ENCODE measurements around the gene AGPAT1.
A peak's percentile ranks its signal among the peaks of the same experiment; 100 is the strongest.
"Not testable (repeated sequence)": the region's sequence is repeated elsewhere in the genome, so short reads cannot be mapped to it uniquely, and the experiment has no call there.

Gene AGPAT1

DNA sequence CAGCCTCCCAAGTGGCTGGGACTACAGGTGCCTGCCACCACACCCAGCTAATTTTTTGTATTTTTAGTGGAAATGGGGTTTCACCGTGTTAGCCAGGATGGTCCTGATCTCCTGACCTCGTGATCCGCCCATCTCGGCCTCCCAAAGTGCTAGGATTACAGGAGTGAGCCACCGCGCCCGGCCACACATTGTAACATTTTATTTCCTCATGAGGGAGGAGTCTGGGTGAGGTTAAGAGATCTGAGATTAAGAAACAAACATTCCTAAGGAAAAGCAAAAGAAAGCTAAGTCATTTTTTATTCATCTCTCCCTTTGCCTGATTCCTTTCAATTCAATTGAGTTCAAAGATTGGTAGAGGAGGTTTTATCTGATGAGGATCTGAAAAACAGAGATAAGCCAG is 31.6 kb downstream of the AGPAT1 start:
- H3K27ac Mint-ChIP-seq: not testable (repeated sequence)
- H3K27me3 Mint-ChIP-seq: peaks cover 14% of the 10 kb centered on the region

DNA sequence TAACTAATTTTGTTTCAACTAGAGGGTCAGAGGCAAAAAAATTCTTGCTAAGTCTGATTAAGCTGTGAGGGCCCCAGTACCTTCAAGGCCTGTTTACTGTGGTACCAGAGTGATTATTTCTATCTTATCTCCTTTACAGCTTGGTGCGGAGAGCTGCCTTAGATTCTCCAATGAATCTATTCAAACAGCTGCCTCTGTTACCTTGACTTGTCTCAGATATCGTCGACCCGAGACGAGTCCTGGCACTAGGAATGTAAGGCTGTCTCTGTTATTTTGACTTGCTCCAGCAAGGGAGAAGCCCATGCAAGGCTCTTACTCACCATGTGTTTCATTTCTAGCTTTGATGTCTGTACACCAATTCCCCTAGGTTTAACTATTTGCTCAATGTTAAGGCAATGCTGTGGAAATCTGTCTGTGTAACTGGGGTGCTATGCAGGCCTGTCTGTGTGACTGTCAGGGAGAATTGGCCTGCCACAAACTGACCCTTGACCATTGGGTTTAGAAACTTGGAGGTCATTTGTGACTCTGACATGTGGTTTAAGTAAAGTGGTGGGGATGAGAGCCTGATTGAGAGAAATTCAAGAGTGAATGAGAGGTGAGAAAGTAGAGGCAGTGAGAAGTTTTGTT is 35.4 kb downstream of the AGPAT1 start:
- no peak for DNase-seq
- H3K27ac Mint-ChIP-seq: no peak overlapping the region
- no peaks in the 10 kb centered on the region for H3K27me3 Mint-ChIP-seq
- no peak overlapping the region for H3K4me3 Mint-ChIP-seq
- H3K36me3 Mint-ChIP-seq (ENCODE audit: low read depth): no peaks in the 10 kb centered on the region
- no peaks in the 10 kb centered on the region for H3K9me3 Mint-ChIP-seq
- no peaks in the 10 kb centered on the region for H3K4me1 Mint-ChIP-seq (ENCODE audit: low read depth)

More for the DNA sequence above, 31.6 kb downstream of the AGPAT1 start:
- peaks cover 13% of the 10 kb centered on the region for H3K4me1 Mint-ChIP-seq (ENCODE audit: low read depth)
- H3K36me3 Mint-ChIP-seq (ENCODE audit: low read depth); DNase-seq; H3K9me3 Mint-ChIP-seq; H3K4me3 Mint-ChIP-seq: not testable (repeated sequence)

DNA sequence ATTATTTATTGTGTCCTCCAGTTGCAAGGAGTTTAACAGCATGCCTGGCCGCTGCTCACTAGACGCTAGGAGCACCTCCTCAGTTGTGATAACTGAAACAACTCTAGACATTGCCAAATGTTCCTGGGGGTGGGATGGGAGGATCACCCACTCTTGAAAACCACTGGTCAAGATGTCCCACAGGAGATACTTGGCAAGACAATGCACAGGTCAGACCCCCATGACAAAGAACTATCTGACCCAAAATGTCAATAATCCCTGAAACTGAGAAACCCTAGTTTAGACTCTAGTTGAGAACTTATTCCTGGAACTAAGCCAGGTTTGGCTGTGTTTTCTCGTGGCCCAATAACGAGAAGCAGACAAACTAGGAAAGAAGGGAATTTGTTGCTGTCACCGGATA is 36.3 kb downstream of the AGPAT1 start:
- DNase-seq: no peak
- H3K27me3 Mint-ChIP-seq: no peaks in the 10 kb centered on the region
- H3K4me3 Mint-ChIP-seq: no peak overlapping the region
- H3K9me3 Mint-ChIP-seq: no peaks in the 10 kb centered on the region
- H3K27ac Mint-ChIP-seq: no peak overlapping the region
- H3K4me1 Mint-ChIP-seq (ENCODE audit: low read depth): no peaks in the 10 kb centered on the region
- no peaks in the 10 kb centered on the region for H3K36me3 Mint-ChIP-seq (ENCODE audit: low read depth)

DNA sequence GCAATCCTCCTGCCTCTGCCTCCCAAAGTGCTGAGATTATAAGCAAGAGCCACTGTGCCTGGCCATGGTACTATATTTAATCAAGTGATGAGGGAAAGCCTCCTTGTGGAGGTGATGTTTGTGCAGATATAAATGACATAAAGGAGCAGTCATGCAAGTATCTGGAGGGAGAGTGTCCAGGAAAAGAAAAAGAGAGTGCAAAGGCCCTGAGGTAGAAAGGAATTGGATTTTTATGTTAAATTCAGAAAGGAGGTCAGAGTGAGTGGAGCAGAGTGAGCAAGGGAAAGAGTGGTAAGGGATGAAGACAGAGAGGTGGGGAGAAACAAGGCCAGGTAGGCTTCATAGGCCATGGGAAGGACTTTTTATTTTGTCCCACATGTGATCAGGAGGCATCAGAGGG is 38.4 kb downstream of the AGPAT1 start:
- H3K36me3 Mint-ChIP-seq (ENCODE audit: low read depth): no peaks in the 10 kb centered on the region
- no peaks in the 10 kb centered on the region for H3K27me3 Mint-ChIP-seq
- H3K4me3 Mint-ChIP-seq: no peak overlapping the region
- no peak overlapping the region for H3K27ac Mint-ChIP-seq
- H3K9me3 Mint-ChIP-seq: no peaks in the 10 kb centered on the region
- H3K4me1 Mint-ChIP-seq (ENCODE audit: low read depth): no peaks in the 10 kb centered on the region
- DNase-seq: no peak

DNA sequence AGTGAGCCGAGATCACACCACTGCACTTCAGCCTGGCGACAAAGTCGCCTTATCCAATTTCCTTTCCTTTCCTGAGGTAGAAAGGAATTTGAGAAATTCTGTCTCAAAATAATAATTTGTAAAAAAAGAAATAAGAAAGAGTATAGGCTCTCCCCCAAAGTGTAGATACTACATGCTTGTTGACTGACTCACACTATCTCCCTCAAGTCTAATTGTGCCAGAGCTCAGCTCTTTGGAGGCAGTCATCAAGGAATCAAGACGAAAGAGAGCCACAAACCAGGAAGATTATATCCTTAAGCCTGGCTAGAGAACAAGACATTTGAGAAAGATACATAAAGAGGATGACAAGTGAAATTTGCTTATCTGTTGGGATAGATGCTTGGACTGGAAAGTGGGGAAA is 42.1 kb downstream of the AGPAT1 start:
- no peak overlapping the region for H3K4me3 Mint-ChIP-seq
- peaks cover 7% of the 10 kb centered on the region for H3K36me3 Mint-ChIP-seq (ENCODE audit: low read depth)
- no peaks in the 10 kb centered on the region for H3K27me3 Mint-ChIP-seq
- no peaks in the 10 kb centered on the region for H3K9me3 Mint-ChIP-seq
- no peak for DNase-seq
- H3K4me1 Mint-ChIP-seq (ENCODE audit: low read depth): peaks cover 14% of the 10 kb centered on the region
- H3K27ac Mint-ChIP-seq: no peak overlapping the region

DNA sequence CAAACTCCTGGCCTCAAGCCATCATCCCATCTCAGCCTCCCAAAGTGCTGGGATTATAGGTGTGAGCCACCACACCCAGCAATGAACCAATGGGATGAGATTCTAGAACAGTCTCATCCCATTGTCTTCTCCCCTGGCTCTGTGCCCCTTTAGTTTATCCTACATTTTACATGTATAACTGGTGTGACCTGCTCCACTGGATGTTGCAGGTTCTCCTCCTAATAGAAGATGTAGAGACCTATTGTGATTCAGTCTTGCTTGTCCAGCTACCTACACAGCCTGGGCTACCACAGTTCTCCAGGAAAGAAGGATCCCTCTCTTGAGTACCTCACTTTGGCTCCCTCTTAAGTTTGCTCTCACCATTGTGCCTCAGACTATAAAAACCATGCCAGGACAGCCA is 43.8 kb downstream of the AGPAT1 start:
- peaks cover 27% of the 10 kb centered on the region for H3K4me1 Mint-ChIP-seq (ENCODE audit: low read depth)
- H3K36me3 Mint-ChIP-seq (ENCODE audit: low read depth): peaks cover 16% of the 10 kb centered on the region
- H3K27me3 Mint-ChIP-seq: no peaks in the 10 kb centered on the region
- H3K4me3 Mint-ChIP-seq: no peak overlapping the region
- no peak for DNase-seq
- no peaks in the 10 kb centered on the region for H3K9me3 Mint-ChIP-seq
- H3K27ac Mint-ChIP-seq: no peak overlapping the region

DNA sequence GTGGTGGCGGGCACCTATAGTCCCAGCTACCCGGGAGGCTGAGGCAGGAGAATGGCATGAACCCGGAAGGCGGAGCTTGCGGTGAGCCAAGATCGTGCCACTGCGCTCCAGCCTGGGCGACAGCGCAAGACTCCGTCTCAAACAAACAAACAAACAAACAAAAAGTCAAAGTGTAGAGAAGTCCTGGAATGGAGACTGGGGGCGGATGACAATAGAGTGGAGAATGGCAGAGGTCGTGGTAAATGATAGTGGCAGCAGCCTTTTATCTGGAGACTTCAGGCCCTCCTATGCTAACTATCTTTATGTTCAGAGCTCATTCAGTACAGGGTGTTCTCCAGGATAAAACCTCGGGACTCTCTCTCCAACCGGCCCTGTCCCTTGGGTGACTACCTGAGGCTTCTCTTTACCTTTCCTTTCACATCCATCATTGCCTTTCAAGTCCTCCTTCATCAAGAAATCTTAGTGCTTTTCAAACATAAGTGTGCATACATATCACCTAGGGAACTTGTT is 44.4 kb downstream of the AGPAT1 start:
- H3K27me3 Mint-ChIP-seq: no peaks in the 10 kb centered on the region
- no peak overlapping the region for H3K27ac Mint-ChIP-seq
- no peak overlapping the region for H3K4me3 Mint-ChIP-seq
- no peak for DNase-seq
- H3K36me3 Mint-ChIP-seq (ENCODE audit: low read depth): peaks cover 22% of the 10 kb centered on the region
- peaks cover 33% of the 10 kb centered on the region for H3K4me1 Mint-ChIP-seq (ENCODE audit: low read depth)
- H3K9me3 Mint-ChIP-seq: no peaks in the 10 kb centered on the region

DNA sequence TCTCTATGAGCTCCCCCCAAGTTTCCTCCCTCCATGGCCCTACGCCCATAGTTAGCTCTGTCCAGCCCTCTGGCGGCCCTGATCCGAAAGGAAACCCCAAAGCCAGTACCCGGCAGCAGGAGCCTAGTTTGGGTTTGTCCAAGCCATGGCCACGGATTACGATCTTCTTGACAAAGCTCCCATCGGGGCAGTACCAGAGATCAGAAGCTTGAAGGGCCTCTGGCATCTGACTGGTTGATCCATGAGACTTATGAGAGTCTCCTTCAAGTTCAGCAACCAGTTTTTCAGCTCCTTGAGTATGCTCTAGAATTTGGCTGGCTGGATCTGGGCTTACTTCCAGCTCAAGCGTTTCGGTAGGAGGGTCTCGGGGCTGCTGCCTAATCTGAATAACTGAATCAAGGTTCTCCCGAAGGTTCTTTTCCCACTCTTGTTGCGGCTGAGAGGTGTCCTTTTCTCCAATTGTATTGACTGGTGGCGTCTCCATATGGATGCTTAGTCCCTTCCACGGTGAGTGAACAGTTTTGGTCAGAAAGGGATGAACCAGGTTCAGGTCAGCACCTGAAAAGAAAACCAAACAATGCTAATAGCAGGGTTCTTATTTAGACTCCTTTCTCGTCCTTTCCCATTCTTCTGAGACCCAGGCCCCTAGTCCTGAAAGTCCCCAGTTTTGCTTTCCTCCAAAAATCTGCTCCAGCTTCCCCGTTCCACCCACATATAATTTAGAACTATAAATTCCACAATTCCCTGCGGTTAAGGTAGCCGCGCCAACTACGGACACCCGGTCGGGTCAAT is 46.4 kb downstream of the AGPAT1 start:
- Mint-ChIP-seq H3K9me3 (no peaks in the 10 kb centered on the region), H3K27ac (peak overlapping the region; percentile 99), H3K4me1 (ENCODE audit: low read depth) (peaks cover 43% of the 10 kb centered on the region), H3K27me3 (no peaks in the 10 kb centered on the region), H3K4me3 (peak overlapping the region; percentile 100), H3K36me3 (ENCODE audit: low read depth) (peaks cover 35% of the 10 kb centered on the region)
- DNase-seq: no peak

DNA sequence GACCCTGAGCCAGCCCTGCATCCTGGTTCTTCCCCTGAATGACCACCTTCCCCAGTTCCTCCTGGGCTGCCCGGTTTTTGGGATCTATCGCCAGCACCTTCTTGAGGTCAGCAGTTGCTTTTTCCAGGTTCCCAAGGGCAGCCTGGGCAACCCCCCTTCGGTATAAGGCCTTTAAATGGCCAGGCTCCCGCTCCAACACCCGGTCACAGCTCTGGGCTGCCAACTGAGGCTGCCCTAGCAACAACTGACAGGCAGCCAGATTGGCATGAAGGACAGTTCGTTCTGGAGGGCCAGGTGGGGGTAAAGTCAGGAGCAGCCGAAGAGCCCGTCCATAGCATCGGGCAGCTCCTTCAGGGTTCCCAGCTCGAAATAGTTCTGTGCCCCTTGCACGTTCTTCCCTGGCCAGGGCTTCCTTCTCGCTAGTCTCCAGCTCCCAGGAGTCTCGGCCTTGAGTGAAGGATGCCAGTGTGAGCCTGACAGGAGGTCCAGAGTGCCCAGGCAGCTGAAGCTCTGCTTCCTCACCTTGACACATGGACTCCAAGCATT is 47.1 kb downstream of the AGPAT1 start:
- Mint-ChIP-seq H3K9me3 (no peaks in the 10 kb centered on the region), H3K4me3 (peak overlapping the region; percentile 100), H3K27me3 (no peaks in the 10 kb centered on the region), H3K4me1 (ENCODE audit: low read depth) (peaks cover 47% of the 10 kb centered on the region), H3K36me3 (ENCODE audit: low read depth) (peaks cover 42% of the 10 kb centered on the region), H3K27ac (peak overlapping the region; percentile 99)
- DNase-seq: no peak

DNA sequence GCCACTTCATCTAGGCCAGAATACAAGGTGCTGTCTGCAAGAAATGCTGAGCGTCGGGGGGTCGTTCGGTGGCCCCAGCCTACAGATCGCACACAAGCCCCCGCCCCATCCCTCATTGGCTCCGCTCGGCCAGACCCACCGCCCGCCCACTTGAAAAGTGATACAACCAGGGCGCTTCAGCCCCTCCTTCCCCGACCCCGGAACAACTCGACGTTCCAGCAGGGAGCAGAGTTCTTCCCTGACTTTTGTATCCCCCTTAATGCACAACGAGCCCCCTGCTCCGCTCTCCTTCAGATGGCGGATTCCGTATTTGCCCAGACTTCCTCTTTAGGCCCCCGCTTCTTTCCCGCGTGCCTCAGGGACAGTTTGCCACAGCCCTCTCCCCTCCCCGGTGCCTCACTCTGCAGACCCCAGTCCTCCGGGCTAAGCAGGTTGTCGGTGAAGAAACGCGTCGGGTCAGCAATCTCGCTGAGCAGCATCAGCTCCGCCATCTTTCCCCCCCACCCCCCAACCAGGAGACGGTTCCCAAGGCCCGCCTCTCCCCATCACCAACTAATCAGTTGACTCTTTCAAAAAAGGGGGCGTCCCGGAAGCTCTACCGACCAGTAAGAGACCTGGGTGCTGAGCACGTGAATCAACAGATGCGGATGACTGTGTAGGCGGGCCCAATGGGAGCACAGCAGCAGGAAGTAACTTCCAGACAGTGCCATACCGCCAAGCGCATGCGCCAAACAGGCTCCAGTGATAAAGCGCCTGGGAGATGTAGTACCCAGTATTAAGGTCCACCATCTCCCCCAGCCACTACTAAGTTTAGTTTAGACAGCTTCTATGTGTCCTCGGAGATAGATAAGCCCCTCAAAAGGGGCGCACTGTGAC is 47.9 kb downstream of the AGPAT1 start, which contains the start of gene ATF6B:
Gene ATF6B (minus strand): TSS at position 530 of the 876 bp plus-strand sequence. CDS start 39 bp downstream, at position 491.
- H3K4me1 Mint-ChIP-seq (ENCODE audit: low read depth): peaks cover 49% of the 10 kb centered on the region
- H3K4me3 Mint-ChIP-seq: peak within 1 kb of the TSS; percentile 100
- peak; percentile 91 for DNase-seq
- H3K27ac Mint-ChIP-seq: peak within 1 kb of the TSS; percentile 99
- H3K27me3 Mint-ChIP-seq: no peaks in the 10 kb centered on the region
- H3K36me3 Mint-ChIP-seq (ENCODE audit: low read depth): peaks cover 50% of the 10 kb centered on the region
- H3K9me3 Mint-ChIP-seq: no peaks in the 10 kb centered on the region

DNA sequence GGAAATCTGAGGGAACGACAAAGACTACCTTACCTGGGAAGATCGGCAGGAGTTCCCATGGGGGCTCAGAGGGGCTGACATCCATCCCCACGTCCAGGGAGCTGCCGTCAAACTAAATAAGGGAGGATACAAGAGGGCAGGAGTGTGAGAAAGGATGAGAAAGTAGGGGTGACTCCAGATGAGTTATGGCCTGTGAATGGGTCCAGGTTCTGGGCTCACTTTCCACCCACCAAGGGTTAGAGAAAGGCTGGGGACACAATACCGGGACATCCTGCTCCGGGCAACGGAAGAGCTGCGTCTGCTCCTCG is 48.5 kb downstream of the AGPAT1 start:
- Mint-ChIP-seq H3K27me3 (no peaks in the 10 kb centered on the region), H3K4me1 (ENCODE audit: low read depth) (peaks cover 49% of the 10 kb centered on the region), H3K27ac (peak overlapping the region; percentile 99), H3K9me3 (no peaks in the 10 kb centered on the region), H3K4me3 (peak overlapping the region; percentile 100), H3K36me3 (ENCODE audit: low read depth) (peaks cover 54% of the 10 kb centered on the region)
- DNase-seq: no peak

DNA sequence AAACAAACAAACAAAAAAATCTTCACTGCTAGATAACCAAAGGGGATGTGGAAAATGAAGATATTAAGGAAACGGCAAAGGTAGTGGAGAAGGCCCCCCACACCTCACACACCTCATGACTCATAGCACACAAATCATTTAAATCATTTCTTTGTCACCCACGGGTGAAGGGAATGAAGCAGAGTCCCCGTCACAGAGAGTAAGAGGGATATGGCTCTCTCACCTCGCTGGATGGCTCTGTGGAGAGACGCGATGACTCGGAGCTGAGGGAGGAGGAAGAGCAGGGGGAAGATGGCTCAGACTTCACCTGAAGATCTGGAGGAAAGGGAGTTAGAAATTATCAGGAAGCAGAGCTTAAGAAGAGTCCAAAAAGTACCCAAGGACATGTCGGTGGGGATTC is 49.0 kb downstream of the AGPAT1 start:
- Mint-ChIP-seq H3K27ac (peak overlapping the region; percentile 99), H3K36me3 (ENCODE audit: low read depth) (peaks cover 59% of the 10 kb centered on the region), H3K9me3 (no peaks in the 10 kb centered on the region), H3K4me1 (ENCODE audit: low read depth) (peaks cover 49% of the 10 kb centered on the region), H3K4me3 (peak overlapping the region; percentile 100), H3K27me3 (no peaks in the 10 kb centered on the region)
- no peak for DNase-seq

DNA sequence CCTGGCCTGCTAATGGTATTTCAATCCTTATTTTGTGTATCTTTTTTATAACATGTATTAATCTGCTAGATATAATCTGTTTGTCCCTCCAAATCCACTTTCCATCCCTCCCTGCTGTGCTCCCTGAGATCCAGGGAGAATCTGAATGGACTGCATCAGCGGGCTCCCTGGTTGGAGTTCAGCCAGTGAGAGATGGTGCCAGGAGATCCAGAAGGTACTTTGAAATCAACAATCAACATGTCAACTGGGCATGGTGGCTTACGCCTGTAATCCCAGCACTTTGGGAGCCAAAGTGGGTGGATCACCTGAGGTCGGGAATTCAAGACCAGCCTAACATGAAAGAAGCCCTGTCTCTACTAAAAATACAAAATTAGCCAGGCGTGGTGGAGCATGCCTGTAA is 52.2 kb downstream of the AGPAT1 start:
- H3K27ac Mint-ChIP-seq: no peak overlapping the region
- no peaks in the 10 kb centered on the region for H3K9me3 Mint-ChIP-seq
- no peak for DNase-seq
- no peaks in the 10 kb centered on the region for H3K27me3 Mint-ChIP-seq
- H3K36me3 Mint-ChIP-seq (ENCODE audit: low read depth): peaks cover 82% of the 10 kb centered on the region
- H3K4me3 Mint-ChIP-seq: no peak overlapping the region
- H3K4me1 Mint-ChIP-seq (ENCODE audit: low read depth): peaks cover 44% of the 10 kb centered on the region

DNA sequence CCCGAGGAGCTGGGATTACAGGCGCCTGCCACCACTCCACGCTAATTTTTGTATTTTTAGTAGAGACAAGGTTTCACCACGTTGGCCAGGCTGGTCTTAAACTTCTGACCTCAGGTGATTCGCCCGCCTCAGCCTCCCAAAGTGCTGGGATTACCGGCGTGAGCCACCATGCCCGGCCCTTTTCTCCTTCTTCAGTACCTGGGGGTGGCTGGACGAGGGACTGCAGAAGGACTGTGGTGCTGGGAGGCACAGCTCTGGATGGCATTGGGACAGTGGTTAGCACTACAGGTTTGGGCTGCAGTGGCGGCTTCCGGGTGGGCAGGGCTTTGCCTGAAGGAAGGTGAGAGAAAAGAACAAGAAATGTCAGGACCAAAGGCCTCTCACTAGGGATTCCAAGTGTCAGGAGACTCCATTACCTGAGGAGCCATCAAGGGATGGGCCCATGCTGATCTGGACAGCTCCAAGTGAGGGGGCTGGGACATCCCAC is 55.3 kb downstream of the AGPAT1 start:
- H3K4me1 Mint-ChIP-seq (ENCODE audit: low read depth): peaks cover 17% of the 10 kb centered on the region
- no peak overlapping the region for H3K4me3 Mint-ChIP-seq
- H3K9me3 Mint-ChIP-seq: no peaks in the 10 kb centered on the region
- no peaks in the 10 kb centered on the region for H3K27me3 Mint-ChIP-seq
- peaks cover 86% of the 10 kb centered on the region for H3K36me3 Mint-ChIP-seq (ENCODE audit: low read depth)
- H3K27ac Mint-ChIP-seq: no peak overlapping the region
- DNase-seq: no peak

Data from activated T-cell treated with anti-CD3 and anti-CD28 coated beads, Interleukin-2, amount 50 U/mL, for 24 hours (primary cell).